B cell (primary cell): Measurements from ENCODE around the gene NR2E1.
A peak's percentile ranks its signal among the peaks of the same experiment; 100 is the strongest.

ENCODE experiments used
- CTCF ChIP-seq: fragments of 200-600 bp; IDR thresholded peaks from one replicate; pipeline ENCODE4 v1.8.0; 2022; ENCODE audit warnings: antibody characterized with exemption, mild to moderate bottlenecking
- EZH2 ChIP-seq: IDR thresholded peaks from 2 replicates; pipeline ENCODE4 v1.6.1; 2012; ENCODE audit warnings: borderline replicate concordance, low read depth, mild to moderate bottlenecking, moderate library complexity, low read length; ENCODE audit not compliant: insufficient read depth, poor library complexity, severe bottlenecking

GRCh38 chr6:108165714-108166663 is at the start of gene NR2E1:
- TF ChIP-seq CTCF (no peak), EZH2 (peak; percentile 63)
